Activated CD4-positive, alpha-beta T cell treated with anti-CD3 and anti-CD28 coated beads, Interleukin-2, amount 50 U/mL, for 1 hour (primary cell): ENCODE results near the gene CST4.
"Not testable (repeated sequence)": the region's sequence is repeated elsewhere in the genome, so short reads cannot be mapped to it uniquely, and the experiment has no call there.

Source experiments
- DNase-seq: peaks from one replicate; pipeline ENCODE4 v3.0.0-alpha.2; 2020

Gene CST4

DNA sequence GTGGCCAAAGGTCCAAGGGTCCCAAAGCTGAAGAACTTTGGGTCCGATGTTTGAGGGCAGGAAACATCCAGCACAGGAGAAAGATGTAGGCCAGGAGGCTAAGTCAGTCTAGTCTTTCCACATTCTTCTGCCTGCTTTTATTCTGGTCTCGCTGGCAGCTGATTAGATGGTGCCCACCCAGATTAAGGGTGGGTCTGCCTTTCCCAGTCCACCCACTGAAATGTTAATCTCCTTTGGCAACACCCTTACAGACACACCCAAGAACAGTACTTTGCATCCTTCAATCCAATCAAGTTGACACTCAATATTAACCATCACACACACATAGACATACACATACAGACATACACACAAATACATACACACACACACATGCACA is 29.2 kb downstream of the CST4 start:
- not testable (repeated sequence) for DNase-seq

DNA sequence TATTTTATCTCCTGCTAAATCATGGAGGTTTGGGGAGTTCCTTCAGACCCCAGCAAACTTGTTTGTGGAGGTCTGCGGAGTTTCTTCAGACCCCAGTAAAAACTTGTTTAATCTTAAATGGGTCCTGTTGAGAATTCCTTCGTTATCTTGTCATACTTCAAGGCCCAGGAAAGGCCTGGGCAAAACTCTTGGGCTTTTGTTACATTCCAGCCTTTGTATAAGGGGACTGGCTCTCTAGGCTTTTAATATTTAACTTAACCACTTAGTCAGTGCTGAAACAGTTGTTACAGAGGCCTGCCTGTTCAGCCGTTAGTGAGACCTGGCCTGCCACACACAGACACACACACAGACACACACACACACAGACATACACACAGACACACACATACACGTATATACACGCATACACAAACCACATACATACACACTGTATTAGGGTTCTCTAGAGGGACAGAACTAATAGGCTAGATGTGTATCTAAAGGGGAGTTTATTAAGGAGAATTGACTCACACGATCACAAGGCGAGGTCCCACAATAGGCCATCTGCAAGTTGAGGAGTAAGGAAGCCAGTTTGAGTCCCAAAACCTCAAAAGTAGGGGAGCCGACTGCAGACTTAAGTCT is 29.7 kb downstream of the CST4 start:
- DNase-seq, result no peak

DNA sequence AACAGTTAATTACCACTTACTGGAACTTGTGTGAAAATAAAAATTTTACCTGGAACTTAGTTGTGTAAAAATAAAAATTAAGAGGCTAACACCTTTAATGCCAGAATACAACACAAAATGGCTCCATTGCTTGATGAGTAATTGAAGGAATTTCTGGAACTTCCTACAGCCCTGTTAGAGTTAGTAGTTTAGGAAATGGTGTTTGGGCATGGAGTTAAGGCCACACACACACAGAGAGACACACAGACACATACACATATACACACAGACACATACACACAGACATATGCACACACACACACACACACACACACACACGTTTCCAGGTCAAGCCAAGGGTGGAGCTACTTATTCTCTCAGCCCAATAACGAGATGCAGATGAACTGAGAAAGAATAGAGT is 30.5 kb downstream of the CST4 start:
- no peak for DNase-seq

DNA sequence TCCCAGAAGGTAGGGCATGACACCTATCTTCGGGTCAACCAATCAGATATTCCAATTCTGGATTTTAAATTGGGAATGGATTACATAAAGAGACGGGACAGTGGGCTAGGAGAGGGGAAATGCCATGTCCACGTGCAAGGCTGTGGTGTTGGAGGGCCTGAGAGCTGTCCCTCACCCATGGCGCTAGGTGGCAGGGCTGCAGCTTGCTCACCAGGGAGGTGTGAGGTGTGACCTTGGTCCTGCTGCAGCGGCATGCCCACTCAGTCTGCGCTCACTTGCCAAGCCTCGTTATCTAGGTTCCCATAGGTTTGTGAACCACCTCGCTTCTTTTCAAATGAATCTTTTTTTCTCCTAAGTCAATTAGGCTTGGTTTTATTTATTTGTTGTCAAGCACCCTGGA is 31.6 kb downstream of the CST4 start:
- DNase-seq, result no peak

DNA sequence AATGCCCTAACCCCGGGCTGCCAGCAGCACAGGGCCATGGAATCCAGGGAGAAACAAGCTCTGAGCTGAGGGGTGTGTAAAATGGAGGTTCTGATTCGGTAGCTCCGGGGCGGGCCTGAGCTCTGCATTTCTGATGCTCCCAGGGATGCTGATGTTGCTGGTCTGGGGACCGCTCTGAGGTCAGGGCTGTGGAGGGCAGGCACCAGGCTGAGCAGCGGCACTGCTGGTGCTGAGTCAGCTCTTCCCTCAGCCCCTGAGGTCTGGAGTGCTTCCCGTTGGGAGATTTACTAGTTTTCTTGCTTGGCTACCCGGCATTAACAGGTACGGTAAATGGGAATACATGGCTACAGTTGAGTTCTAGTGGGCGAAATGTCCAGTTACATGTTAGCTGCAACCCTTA is 32.5 kb downstream of the CST4 start:
- DNase-seq, result no peak

DNA sequence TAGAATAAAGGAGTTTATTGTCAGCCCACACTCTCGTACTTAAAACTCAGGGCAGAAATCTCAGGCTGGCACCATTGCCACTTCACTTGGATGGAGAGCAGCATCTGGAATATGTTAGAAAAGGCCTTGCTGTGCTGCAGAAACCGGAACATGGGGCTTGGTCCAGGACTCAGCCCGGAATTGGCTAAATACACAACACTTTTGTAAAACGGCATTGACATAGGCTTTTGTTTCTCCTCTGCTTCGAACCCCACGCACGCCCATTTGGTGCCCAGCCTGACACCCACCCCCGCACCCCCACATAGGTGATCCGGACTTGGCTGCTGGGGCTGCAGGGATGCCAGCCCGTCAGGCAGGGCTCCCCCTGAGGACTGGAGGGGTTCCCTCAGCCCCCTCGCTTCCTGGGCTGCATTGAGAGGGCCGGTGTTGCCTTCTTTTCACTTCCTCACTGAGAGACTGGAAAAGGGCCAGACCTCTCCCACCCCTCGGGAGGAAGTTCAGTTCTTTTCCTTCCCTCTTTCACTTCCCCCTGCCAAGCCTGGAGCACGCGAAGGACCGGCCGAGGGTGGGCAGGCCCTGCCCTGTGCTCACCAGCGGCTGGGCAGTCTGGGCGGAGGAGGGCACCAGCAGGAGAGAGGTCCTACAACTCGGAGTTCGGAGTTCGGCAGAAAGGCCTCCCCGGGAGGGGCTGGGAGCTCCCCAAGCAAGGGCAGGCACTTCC is 33.2 kb downstream of the CST4 start:
- DNase-seq, result no peak

DNA sequence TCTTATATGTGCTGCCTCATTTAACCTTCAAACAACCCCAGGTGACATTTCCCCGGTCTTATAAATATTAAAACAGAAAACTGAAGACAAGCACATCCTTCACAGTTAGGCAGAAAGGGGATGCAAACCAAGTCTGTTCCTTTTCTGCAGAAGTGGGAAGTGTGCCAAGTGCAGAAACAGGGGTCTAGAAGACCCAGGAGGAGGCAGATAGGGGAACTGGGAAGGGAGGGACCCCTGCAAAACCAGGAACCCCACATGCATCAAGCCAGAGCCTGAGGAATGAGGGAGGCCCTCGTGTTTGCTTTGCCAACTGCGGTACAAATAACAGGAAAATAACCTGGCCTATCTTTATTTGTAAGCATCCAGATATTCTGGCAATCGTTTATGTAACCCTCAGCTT is 34.1 kb downstream of the CST4 start:
- no peak for DNase-seq

DNA sequence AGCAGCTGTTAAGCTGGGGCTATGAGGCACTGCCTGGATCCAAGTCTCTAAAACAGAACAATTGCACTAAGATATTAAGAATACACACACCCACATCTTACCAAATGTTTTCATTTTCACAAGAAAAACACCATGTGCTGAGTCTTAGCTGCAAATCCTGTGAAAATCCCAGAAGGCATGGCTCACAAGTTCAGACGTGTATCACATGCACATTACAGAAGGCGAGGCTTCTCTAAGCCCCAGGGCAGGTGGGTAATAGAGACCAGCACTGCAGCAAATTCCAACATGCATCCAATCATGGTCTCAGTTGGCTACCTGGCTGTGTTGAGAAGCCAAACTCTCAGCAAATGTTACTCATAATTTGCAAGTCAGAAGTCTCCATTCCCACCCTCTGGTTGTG is 34.8 kb downstream of the CST4 start:
- DNase-seq, result no peak

DNA sequence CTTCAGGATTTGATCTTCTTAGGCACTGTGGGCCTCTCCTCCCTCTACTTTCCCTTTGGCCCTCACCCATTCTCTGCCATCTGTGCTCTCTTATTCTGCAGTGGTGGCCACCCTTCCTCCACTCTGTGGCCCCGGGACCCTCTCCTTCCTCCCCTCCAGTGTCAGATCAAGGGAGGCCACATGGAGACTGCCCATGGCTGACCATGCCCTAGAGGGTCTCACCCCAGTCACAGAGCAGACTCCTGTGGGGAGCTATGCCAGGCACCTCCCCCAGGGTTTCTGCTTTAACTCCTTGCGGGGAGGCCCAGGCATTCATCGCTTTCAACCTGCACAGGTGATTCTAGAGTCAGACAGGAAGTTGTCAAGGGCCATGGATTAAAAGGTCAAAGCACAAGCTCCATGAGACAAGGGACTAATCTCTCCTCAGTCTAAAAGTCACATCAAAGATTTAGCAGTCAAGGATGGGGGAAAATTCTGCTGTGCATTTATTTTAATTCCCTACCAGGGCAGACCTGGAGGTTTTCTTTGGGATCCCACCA is 35.4 kb downstream of the CST4 start:
- DNase-seq, result no peak

DNA sequence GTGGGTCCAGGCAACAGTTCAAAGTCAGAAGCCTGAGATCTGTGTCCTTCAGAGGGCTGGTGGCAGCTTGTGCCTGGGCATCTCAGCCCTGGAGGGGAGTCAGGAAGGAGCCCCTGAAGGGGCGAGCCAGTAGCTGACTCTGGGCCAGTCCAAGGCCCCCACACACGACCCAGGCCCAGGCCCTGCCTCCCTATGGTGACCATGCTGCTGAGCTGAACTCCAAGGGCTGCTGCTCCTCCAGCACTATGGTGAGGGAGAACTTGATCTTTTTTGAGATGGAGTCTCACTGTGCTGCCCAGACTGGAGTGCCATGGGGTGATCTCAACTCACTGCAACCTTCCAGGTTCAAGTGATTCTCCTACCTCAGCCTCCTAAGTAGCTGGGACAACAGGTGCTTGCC is 35.9 kb downstream of the CST4 start:
- no peak for DNase-seq

DNA sequence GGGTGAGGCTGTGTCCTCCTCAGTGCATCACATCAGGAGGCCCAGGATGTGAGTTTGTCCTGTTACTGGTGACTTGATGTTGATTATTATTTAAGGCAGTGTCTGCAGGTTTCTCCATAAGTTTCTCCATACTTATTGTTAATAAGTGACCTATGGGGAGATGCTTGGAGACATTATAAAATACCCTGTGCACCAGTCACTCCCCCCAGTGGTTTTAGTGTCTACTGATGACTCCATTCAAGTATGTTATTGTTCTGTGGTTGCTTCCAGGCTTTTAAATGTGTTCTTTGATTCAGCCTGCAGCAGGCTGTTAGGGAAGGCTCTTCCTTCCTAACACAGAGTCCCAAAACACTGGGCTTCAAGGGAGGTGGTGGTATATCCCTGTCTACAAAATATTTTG is 36.5 kb downstream of the CST4 start:
- DNase-seq, result no peak

DNA sequence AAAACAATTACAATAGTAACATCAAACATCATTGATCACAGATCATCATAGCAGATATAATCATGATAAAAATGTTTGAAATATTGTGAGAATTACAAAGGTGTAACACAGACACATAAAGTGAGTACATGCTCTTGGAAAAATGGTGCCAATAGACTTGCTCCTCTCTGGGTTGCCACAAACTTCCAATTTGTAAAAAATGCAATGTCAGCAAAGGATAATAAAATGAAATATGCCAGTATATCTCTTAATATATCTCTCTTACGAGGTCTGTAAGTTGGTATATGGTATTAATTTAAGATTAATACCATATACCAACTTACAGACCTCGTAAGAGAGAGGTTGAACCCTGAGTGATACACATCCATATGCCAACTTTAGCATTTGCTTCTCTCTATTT is 37.7 kb downstream of the CST4 start:
- DNase-seq, result no peak

DNA sequence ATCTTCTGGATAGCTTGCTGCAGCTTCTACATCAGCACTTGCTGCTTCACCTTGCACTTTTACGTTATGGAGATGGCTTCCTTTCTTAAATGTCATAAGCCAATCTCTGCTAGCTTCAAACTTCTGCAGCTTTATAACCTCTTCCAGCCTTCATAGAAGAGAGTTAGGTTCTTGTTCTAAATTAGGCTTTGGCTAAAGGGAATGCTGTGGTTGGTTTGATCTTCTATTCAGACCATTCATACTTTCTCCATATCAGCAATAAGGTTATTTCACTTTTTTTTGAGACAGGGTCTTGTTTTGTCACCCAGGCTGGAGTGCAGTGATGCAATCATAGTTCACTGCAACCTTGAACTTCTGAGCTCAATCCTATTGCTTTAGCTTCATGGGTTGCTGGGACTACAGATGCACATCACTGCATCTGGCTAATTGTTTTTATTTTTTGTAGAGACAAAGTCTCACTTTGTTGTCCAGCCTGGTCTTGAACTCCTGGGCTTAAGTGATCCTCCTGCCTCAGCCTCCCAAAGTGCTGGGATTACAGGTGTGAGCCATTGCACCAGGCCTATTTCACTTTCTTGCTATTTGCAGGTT is 38.9 kb downstream of the CST4 start:
- DNase-seq, result no peak

DNA sequence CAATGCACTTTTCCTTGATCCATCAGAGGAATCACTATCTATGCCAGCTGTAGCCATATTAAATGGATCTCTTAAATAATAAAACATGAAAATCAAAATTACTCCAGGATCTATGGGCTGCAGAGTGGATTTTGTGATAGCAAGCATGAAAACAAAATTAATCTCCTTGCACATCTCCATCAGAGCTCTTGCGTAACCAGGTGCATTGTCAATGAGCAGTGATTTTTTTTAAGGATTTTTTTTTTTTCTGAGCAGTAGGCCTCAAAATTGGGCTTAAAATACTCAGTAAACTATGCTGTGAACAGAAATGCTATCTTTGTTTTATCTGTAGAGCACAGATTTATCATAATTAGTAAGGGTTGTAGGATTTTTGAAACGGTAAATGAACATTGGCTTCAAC is 39.6 kb downstream of the CST4 start:
- no peak for DNase-seq

DNA sequence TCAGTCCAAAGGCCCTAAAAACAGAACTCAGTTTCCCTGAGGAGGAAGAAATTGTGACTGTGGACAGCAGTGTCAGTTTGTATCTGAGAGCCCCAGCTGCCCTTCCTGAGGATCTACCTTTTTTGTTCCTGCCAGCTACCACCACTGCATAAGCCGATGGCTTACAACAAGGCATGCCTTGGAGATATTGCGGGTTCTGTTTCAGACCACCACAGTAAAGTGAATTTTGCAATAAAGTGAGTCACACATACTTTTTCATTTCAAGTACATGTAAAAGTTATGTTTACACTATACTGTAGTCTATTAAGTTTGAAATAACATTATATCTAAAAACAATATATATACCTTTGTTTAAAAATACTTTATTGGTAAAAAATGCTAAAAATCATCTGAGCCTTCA is 41.5 kb downstream of the CST4 start:
- no peak for DNase-seq

DNA sequence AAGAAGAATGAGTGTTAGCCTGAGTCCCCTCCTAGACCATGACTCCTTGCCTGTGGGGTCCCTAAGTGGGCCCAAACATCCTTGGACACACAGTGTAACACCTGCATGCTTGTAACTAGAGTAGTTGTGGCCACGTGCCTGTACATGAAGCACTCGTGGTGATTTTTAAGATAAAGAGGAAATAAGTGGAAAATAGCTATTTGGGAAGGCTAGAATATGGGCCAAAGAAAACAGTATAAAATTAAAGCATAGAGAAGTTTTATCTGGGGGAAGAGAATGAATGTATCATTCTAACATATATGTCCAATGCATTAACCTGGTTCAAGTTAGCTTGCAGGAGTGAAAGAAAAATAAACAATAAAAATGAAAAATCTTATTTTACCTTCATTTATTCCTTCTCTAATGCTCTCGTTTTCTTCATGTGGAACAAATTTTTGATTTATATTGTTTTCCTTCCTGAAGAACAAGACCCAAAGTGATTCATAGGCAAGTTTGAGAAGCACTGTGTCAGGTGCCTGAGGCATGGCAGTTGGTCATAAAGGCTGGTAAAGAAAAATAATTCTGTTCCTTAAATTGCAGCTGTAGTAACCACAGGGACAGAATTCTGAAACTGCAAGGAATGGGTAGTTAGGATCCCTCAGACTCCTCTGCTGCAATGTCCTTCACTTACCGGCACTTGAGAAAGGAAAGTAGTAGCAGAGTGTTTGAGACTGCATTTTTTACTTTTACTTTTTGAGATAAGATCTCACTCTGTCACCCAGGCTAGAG is 42.5 kb downstream of the CST4 start:
- DNase-seq, result no peak

DNA sequence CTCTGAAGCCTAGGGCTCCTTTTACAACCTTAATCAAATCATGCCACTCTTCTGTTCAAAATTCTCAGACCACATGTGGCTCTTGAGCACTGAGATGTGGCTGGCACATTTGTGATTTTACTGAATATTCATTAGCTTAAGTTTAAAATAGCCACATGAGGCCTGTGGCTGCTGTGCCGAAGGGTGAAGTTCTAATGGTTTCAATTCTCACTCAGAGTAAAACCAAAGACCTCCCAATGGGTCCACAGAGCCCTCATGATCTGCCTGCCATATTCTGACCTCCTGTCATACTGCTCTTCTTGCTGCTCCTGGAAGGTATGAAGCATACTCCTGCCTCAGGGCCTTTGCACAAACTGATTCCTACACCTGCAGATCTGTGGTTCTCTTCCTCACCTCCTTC is 43.3 kb downstream of the CST4 start:
- no peak for DNase-seq

DNA sequence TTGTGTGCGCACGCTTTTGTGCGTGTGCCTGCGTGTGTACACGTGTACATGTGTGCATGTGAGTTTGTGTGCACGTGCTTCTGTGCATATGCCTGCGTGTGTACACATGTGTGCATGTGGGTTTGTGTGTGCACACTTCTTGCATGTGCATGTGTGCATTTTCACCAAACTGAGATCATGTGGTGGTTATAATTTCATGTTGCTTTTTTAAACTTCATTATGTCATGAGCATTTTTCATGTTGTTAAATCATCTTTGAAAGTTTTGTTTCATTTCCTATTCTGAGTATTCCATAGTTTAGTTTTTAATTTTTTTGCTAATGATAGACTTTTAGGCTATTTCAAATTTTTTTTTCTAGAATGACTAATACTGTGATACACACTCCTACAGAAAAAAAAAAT is 44.7 kb downstream of the CST4 start:
- DNase-seq, result no peak

DNA sequence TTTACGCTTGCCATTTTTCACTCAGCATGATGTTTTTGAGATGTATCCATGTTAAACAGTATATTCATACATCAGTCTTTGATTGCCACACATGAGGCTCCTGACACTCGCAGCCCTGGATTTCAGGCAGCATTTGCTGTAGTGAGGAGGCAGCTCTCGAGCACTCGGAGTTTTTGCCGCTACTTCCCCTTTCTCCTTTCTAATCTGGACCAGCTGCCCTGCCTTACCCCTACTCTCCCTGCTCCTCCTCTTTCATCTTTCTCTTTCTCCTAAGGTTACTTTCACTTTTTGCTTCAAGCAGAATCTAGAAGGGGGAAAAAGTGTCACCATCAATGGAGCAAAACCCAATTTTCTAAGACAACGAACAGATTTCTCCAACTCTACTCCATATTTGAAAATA is 45.2 kb downstream of the CST4 start:
- DNase-seq, result no peak

DNA sequence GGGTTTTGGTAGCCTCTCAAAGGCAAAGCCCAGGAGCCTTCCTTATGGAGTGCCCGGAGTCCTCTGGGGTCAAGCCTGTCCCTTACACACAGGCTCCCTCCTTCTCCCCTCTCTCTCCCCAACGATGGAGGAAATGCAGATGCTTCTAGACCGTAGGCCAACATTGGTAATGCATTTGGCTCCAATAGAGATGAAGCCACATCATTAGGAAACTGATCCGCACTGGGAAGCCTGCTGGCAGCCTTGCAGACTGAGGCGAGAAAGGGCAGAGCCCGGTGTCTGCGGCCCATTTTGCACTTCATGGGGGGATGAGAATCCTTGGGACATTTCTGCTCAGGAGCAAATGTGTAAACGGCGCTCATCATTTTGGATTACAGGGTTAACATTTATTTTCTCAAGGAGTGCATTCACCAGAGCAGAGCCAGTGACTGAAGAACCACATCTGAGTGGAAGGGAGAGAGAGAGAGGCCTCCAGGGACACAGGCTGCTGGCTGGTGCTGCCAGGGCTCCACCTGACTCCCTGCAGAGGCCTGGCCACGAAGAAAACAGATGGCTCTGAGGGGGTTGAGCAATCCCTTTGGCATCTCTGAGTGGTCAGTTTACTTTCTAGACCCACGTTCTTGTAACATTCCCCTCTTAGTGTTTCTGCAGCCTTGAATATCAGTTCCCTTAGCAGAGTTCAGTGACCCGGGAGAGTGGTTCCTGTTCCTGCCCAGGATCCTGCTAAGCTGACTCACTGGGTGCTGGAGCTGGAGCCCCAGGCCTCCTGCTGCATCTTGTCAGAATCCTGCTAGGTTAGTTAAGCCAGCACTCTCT is 46.7 kb downstream of the CST4 start:
- no peak for DNase-seq

DNA sequence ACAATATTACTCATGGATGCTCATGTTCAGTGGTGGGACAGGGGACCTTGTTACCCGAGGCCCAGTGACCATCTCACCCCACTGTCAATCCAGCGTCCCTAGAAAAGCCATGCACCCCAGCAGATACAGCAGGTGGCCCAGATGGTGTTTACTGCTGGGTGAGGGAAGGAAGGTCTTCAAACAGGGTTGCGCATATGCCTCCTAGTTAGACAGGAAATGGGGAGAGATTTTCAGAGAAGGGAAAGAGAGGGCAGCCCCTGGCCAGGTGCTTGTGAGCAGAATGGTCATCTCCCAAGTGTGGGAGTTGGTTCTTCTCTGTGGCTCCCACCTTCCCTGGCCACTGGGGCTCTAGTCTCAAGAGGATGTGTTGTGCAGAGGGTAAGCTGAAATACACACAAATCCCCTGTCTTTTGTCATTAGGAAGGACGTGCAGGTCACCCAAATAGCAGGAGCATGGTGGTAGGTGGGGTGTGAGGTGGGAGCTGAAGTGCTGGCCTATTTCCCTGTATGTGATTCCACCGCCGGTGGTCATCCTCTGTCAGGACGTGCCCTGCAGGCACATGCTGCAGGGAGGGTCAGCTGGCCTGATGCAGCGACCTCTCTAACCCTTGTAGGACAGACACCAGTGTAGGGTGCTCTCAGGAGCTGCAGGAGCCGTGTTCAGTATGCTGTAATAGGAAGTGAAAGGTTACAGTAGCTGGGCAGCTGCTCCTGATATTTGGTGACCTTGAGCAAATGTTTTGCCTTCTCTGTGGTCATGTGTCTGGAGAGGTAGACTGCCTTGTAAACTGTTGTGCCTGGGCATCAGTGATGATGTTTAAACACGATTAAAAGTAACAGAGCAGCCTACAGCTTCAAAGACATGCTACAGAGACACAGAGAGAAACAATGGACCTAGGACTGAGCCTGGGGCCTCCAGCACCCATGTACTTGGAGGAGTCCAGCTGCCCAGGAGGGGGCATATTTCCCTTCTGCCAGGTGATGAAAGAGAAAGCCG is 47.9 kb downstream of the CST4 start:
- no peak for DNase-seq
